ENCODE results near the gene CHRNA5. TPM values are rescaled to one million over a fixed set of nuclear protein-coding genes. Genes with fewer than 3 reads are reported as not detected.
"Not testable (repeated sequence)": the region's sequence is repeated elsewhere in the genome, so short reads cannot be mapped to it uniquely, and the experiment has no call there.

Gene CHRNA5
- total and polyA plus RNA-seq, 9 donors = 0.71 to 1.8 (median 1.2) TPM

- Histone ChIP-seq H3K27me3 (ENCODE audit: control insufficient read depth, insufficient read depth, low read length) (no peaks in the 10 kb centered on the region), H3K9me3 (replicated peaks; ENCODE audit: control insufficient read depth, low read depth, low read length) (no peaks in the 10 kb centered on the region), H3K4me1 (ENCODE audit: control insufficient read depth, insufficient read depth, low read length) (peaks cover 11% of the 10 kb centered on the region), H3K36me3 (ENCODE audit: control insufficient read depth, insufficient read depth, low read length) (peaks cover 16% of the 10 kb centered on the region), H3K27ac (ENCODE audit: low read length) (peak within 1 kb of the TSS; percentile 98), H3K4me3 (ENCODE audit: low read length) (peak within 1 kb of the TSS; percentile 87)
- 0% methylated on average over 51 of the region's 56 CpGs for WGBS (ENCODE audit: insufficient coverage)
- DNase-seq = peak; percentile 96
Observed at GRCh38 chr15:78540141-78540870, 25.0 kb upstream of the CHRNA5 start, which contains the start of gene PSMA4. PSMA4 (plus strand) TSS chr15:78540444; CDS start chr15:78541928, 1,484 bp downstream.

- Histone ChIP-seq H3K9me3 (replicated peaks; ENCODE audit: control insufficient read depth, low read depth, low read length) (no peaks in the 10 kb centered on the region), H3K27me3 (ENCODE audit: control insufficient read depth, insufficient read depth, low read length) (no peaks in the 10 kb centered on the region), H3K27ac (ENCODE audit: low read length) (peak overlapping the region; percentile 98), H3K4me1 (ENCODE audit: control insufficient read depth, insufficient read depth, low read length) (peaks cover 11% of the 10 kb centered on the region), H3K4me3 (ENCODE audit: low read length) (peak overlapping the region; percentile 87), H3K36me3 (ENCODE audit: control insufficient read depth, insufficient read depth, low read length) (peaks cover 21% of the 10 kb centered on the region)
- no peak for DNase-seq
- WGBS (ENCODE audit: insufficient coverage) = 6% methylated on average over 11 of the region's 17 CpGs
Observed at GRCh38 chr15:78540871-78541743, 24.2 kb upstream of the CHRNA5 start.

- Histone ChIP-seq H3K4me1 (ENCODE audit: control insufficient read depth, insufficient read depth, low read length) (peaks cover 11% of the 10 kb centered on the region), H3K9me3 (replicated peaks; ENCODE audit: control insufficient read depth, low read depth, low read length) (no peaks in the 10 kb centered on the region), H3K36me3 (ENCODE audit: control insufficient read depth, insufficient read depth, low read length) (peaks cover 23% of the 10 kb centered on the region), H3K4me3 (ENCODE audit: low read length) (peak overlapping the region; percentile 87), H3K27ac (ENCODE audit: low read length) (no peak overlapping the region), H3K27me3 (ENCODE audit: control insufficient read depth, insufficient read depth, low read length) (no peaks in the 10 kb centered on the region)
- no CpG with 5 or more reads among the region's 1 CpG for whole genome bisulfite sequencing (ENCODE audit: insufficient coverage)
- DNase-seq = no peak
Observed at GRCh38 chr15:78541744-78542034, 23.6 kb upstream of the CHRNA5 start.

- WGBS (ENCODE audit: insufficient coverage) = 100% methylated on average over 1 of the region's 3 CpGs
- no peak overlapping the region for H3K27ac ChIP-seq (ENCODE audit: low read length)
Observed at GRCh38 chr15:78542647-78543046, 22.7 kb upstream of the CHRNA5 start.

GRCh38 chr15:78550194-78550593 is 15.1 kb upstream of the CHRNA5 start:
- H3K27me3 ChIP-seq (ENCODE audit: control insufficient read depth, insufficient read depth, low read length) = no peaks in the 10 kb centered on the region
- H3K4me3 ChIP-seq (ENCODE audit: low read length) = no peak overlapping the region
- no peak overlapping the region for H3K27ac ChIP-seq (ENCODE audit: low read length)
- WGBS (ENCODE audit: insufficient coverage) = 56% methylated on average over 4 of the region's 6 CpGs
- H3K36me3 ChIP-seq (ENCODE audit: control insufficient read depth, insufficient read depth, low read length) = peaks cover 38% of the 10 kb centered on the region
- DNase-seq = no peak
- H3K9me3 ChIP-seq (replicated peaks; ENCODE audit: control insufficient read depth, low read depth, low read length) = no peaks in the 10 kb centered on the region
- H3K4me1 ChIP-seq (ENCODE audit: control insufficient read depth, insufficient read depth, low read length) = no peaks in the 10 kb centered on the region

More at GRCh38 chr15:78542647-78543046, 22.7 kb upstream of the CHRNA5 start:
- Histone ChIP-seq H3K4me1 (ENCODE audit: control insufficient read depth, insufficient read depth, low read length) (peaks cover 9% of the 10 kb centered on the region), H3K9me3 (replicated peaks; ENCODE audit: control insufficient read depth, low read depth, low read length) (no peaks in the 10 kb centered on the region), H3K4me3 (ENCODE audit: low read length) (no peak overlapping the region), H3K36me3 (ENCODE audit: control insufficient read depth, insufficient read depth, low read length) (peaks cover 28% of the 10 kb centered on the region), H3K27me3 (ENCODE audit: control insufficient read depth, insufficient read depth, low read length) (no peaks in the 10 kb centered on the region)
- DNase-seq = no peak

GRCh38 chr15:78550815-78551214 is 14.5 kb upstream of the CHRNA5 start:
- no peaks in the 10 kb centered on the region for H3K4me1 ChIP-seq (ENCODE audit: control insufficient read depth, insufficient read depth, low read length)
- no peak overlapping the region for H3K4me3 ChIP-seq (ENCODE audit: low read length)
- H3K9me3 ChIP-seq (replicated peaks; ENCODE audit: control insufficient read depth, low read depth, low read length) = no peaks in the 10 kb centered on the region
- 60% methylated on average over 2 of the region's 3 CpGs for WGBS (ENCODE audit: insufficient coverage)
- peaks cover 34% of the 10 kb centered on the region for H3K36me3 ChIP-seq (ENCODE audit: control insufficient read depth, insufficient read depth, low read length)
- DNase-seq = no peak
- no peak overlapping the region for H3K27ac ChIP-seq (ENCODE audit: low read length)
- H3K27me3 ChIP-seq (ENCODE audit: control insufficient read depth, insufficient read depth, low read length) = no peaks in the 10 kb centered on the region

GRCh38 chr15:78551902-78552301 is 13.4 kb upstream of the CHRNA5 start:
- WGBS (ENCODE audit: insufficient coverage) = 68% methylated on average over 3 of the region's 5 CpGs
- H3K9me3 ChIP-seq (replicated peaks; ENCODE audit: control insufficient read depth, low read depth, low read length) = no peaks in the 10 kb centered on the region
- H3K27me3 ChIP-seq (ENCODE audit: control insufficient read depth, insufficient read depth, low read length) = no peaks in the 10 kb centered on the region
- DNase-seq = no peak
- H3K27ac ChIP-seq (ENCODE audit: low read length) = no peak overlapping the region
- no peak overlapping the region for H3K4me3 ChIP-seq (ENCODE audit: low read length)
- no peaks in the 10 kb centered on the region for H3K4me1 ChIP-seq (ENCODE audit: control insufficient read depth, insufficient read depth, low read length)
- H3K36me3 ChIP-seq (ENCODE audit: control insufficient read depth, insufficient read depth, low read length) = peaks cover 28% of the 10 kb centered on the region

GRCh38 chr15:78552597-78552996 is 12.7 kb upstream of the CHRNA5 start:
- peaks cover 25% of the 10 kb centered on the region for H3K36me3 ChIP-seq (ENCODE audit: control insufficient read depth, insufficient read depth, low read length)
- 55% methylated on average over 5 of the region's 5 CpGs for WGBS (ENCODE audit: insufficient coverage)
- no peaks in the 10 kb centered on the region for H3K9me3 ChIP-seq (replicated peaks; ENCODE audit: control insufficient read depth, low read depth, low read length)
- no peak overlapping the region for H3K4me3 ChIP-seq (ENCODE audit: low read length)
- DNase-seq = no peak
- H3K27me3 ChIP-seq (ENCODE audit: control insufficient read depth, insufficient read depth, low read length) = no peaks in the 10 kb centered on the region
- no peaks in the 10 kb centered on the region for H3K4me1 ChIP-seq (ENCODE audit: control insufficient read depth, insufficient read depth, low read length)
- H3K27ac ChIP-seq (ENCODE audit: low read length) = no peak overlapping the region

- H3K27ac ChIP-seq (ENCODE audit: low read length); H3K4me1 ChIP-seq (ENCODE audit: control insufficient read depth, insufficient read depth, low read length); H3K9me3 ChIP-seq (replicated peaks; ENCODE audit: control insufficient read depth, low read depth, low read length); H3K36me3 ChIP-seq (ENCODE audit: control insufficient read depth, insufficient read depth, low read length); DNase-seq; H3K4me3 ChIP-seq (ENCODE audit: low read length); H3K27me3 ChIP-seq (ENCODE audit: control insufficient read depth, insufficient read depth, low read length): not testable (repeated sequence)
- 94% methylated on average over 8 of the region's 10 CpGs for WGBS (ENCODE audit: insufficient coverage)
Observed at GRCh38 chr15:78560201-78560600, 5.1 kb upstream of the CHRNA5 start.

- peaks cover 14% of the 10 kb centered on the region for H3K27me3 ChIP-seq (ENCODE audit: control insufficient read depth, insufficient read depth, low read length)
- H3K36me3 ChIP-seq (ENCODE audit: control insufficient read depth, insufficient read depth, low read length) = no peaks in the 10 kb centered on the region
- H3K4me3 ChIP-seq (ENCODE audit: low read length) = no peak overlapping the region
- no peaks in the 10 kb centered on the region for H3K9me3 ChIP-seq (replicated peaks; ENCODE audit: control insufficient read depth, low read depth, low read length)
- peaks cover 5% of the 10 kb centered on the region for H3K4me1 ChIP-seq (ENCODE audit: control insufficient read depth, insufficient read depth, low read length)
- DNase-seq = no peak
- WGBS (ENCODE audit: insufficient coverage) = 75% methylated on average over 4 of the region's 5 CpGs
- H3K27ac ChIP-seq (ENCODE audit: low read length) = no peak overlapping the region
Observed at GRCh38 chr15:78561490-78561889, 3.8 kb upstream of the CHRNA5 start.
